HUES6 (cell line): ENCODE measurements around the gene GTF2F2.

ENCODE experiments used
- H3K27ac ChIP-seq: 2 replicates; pipeline ENCODE4 v1.7.0; 2013; ENCODE audit warnings: low read depth, mild to moderate bottlenecking, low read length, inconsistent platforms
- H3K27me3 ChIP-seq: 2 replicates; pipeline ENCODE4 v1.6.1; 2013; ENCODE audit warnings: low read length; ENCODE audit not compliant: control insufficient read depth, insufficient read depth
- H3K36me3 ChIP-seq: 2 replicates; pipeline ENCODE4 v1.6.1; 2013; ENCODE audit warnings: low read length; ENCODE audit not compliant: control insufficient read depth, insufficient read depth
- H3K4me1 ChIP-seq: 2 replicates; pipeline ENCODE4 v1.6.1; 2013; ENCODE audit warnings: low read length; ENCODE audit not compliant: control insufficient read depth, insufficient read depth
- H3K4me3 ChIP-seq: 2 replicates; pipeline ENCODE4 v1.5.1; 2013; ENCODE audit warnings: low read depth, low read length
- H3K9ac ChIP-seq: one replicate; pipeline ENCODE4 v1.6.1; 2013; ENCODE audit warnings: mild to moderate bottlenecking, low read length
- H3K9me3 ChIP-seq: 2 replicates; pipeline ENCODE4 v1.6.1; 2013; ENCODE audit warnings: low read depth, low read length; ENCODE audit not compliant: control insufficient read depth, insufficient read depth

Gene GTF2F2

DNA sequence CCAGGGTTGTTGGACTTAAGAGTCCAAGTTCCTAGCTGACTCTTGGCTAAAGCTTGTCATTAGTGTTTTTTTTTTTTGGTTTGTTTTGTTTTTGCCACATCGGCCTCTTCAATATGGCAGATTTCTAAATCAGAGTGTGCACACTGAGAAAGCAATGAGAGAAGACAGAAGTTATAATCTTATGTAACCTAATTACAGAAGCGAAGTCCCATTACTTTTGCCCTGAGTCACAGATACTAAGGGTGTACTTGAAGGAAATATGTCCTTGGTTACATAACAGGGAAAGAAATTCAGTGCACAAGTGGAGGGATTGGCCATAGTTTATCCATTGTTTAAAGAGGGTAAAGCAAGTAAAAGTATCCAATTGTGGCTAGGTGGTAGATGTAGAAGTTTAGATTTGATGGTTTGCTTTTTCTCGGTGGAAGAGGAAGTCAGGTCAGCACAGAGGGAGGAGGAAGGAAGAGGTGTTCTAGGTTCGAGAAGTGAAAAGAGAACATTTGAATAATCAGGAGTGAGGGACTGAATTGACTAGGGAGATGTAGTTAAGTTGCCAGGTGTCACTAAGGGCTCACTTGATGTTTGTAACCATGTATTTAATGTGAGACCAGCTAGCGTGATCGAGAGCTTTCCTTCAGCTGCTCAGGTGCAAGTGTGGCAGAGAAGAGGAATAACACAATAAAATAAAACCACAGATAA lies 12.2 kb downstream of the GTF2F2 start:
- Histone ChIP-seq H3K36me3 (0 out of 2 replicates have a peak, but pooled peaks cover 3% of the 10 kb centered on the region), H3K27me3 (no peaks in the 10 kb centered on the region), H3K27ac (no peak overlapping the region), H3K4me3 (no peak overlapping the region), H3K4me1 (peaks cover 17% of the 10 kb centered on the region), H3K9ac (no peak overlapping the region), H3K9me3 (peaks cover 3% of the 10 kb centered on the region; the same call in 1 of the 2 replicates)

GRCh38 chr13:45133396-45134118 lies 13.2 kb downstream of the GTF2F2 start:
- Histone ChIP-seq H3K9ac (no peak overlapping the region), H3K27ac (no peak overlapping the region), H3K9me3 (peaks cover 3% of the 10 kb centered on the region; the same call in 1 of the 2 replicates), H3K27me3 (no peaks in the 10 kb centered on the region), H3K4me3 (no peak overlapping the region), H3K4me1 (peaks cover 18% of the 10 kb centered on the region), H3K36me3 (peaks cover 14% of the 10 kb centered on the region)

- H3K27ac ChIP-seq, result 0 out of 2 replicates have a peak overlapping the region, but pooled peaks have one; percentile 49
- peaks cover 18% of the 10 kb centered on the region for H3K4me1 ChIP-seq
- no peak overlapping the region for H3K9ac ChIP-seq
- H3K36me3 ChIP-seq, result peaks cover 23% of the 10 kb centered on the region
- no peaks in the 10 kb centered on the region; the same call in 1 of the 2 replicates for H3K9me3 ChIP-seq
- H3K27me3 ChIP-seq, result no peaks in the 10 kb centered on the region
- no peak overlapping the region for H3K4me3 ChIP-seq
Measured at GRCh38 chr13:45136741-45137504, 16.6 kb downstream of the GTF2F2 start.

DNA sequence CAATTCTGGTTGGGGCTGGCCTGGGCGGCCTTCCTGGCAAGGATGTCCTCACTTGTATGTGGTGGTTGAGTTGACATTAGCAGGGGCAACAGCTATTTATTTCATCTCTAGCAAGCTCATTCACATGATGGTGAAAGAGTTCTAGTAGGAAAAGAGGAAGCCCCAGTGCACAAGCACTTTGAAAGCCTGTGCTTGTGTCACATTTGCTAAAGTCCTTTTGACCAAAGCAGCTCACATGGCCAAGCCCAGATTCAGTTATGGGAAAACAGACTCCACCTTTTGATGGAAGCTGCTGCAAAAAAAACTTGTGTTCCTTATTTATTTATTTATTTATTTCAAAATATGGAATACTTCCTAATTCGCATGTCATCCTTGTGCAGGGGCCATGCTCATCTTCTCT lies 17.2 kb downstream of the GTF2F2 start:
- H3K4me1 ChIP-seq, result peaks cover 18% of the 10 kb centered on the region
- H3K9me3 ChIP-seq, result no peaks in the 10 kb centered on the region
- peaks cover 23% of the 10 kb centered on the region for H3K36me3 ChIP-seq
- no peak overlapping the region for H3K27ac ChIP-seq
- no peak overlapping the region for H3K4me3 ChIP-seq
- no peaks in the 10 kb centered on the region for H3K27me3 ChIP-seq
- H3K9ac ChIP-seq, result no peak overlapping the region

GRCh38 chr13:45138282-45138681 lies 18.0 kb downstream of the GTF2F2 start:
- Histone ChIP-seq H3K36me3 (peaks cover 23% of the 10 kb centered on the region), H3K27ac (no peak overlapping the region)

GRCh38 chr13:45141369-45141768 lies 21.1 kb downstream of the GTF2F2 start:
- no peaks in the 10 kb centered on the region for H3K27me3 ChIP-seq
- no peak overlapping the region for H3K9ac ChIP-seq
- no peaks in the 10 kb centered on the region for H3K9me3 ChIP-seq
- no peak overlapping the region for H3K4me3 ChIP-seq
- H3K4me1 ChIP-seq, result peaks cover 12% of the 10 kb centered on the region
- peaks cover 23% of the 10 kb centered on the region for H3K36me3 ChIP-seq
- no peak overlapping the region for H3K27ac ChIP-seq

More at GRCh38 chr13:45138282-45138681, 18.0 kb downstream of the GTF2F2 start:
- no peaks in the 10 kb centered on the region for H3K27me3 ChIP-seq
- no peaks in the 10 kb centered on the region for H3K9me3 ChIP-seq
- peaks cover 18% of the 10 kb centered on the region for H3K4me1 ChIP-seq
- no peak overlapping the region for H3K4me3 ChIP-seq
- no peak overlapping the region for H3K9ac ChIP-seq

DNA sequence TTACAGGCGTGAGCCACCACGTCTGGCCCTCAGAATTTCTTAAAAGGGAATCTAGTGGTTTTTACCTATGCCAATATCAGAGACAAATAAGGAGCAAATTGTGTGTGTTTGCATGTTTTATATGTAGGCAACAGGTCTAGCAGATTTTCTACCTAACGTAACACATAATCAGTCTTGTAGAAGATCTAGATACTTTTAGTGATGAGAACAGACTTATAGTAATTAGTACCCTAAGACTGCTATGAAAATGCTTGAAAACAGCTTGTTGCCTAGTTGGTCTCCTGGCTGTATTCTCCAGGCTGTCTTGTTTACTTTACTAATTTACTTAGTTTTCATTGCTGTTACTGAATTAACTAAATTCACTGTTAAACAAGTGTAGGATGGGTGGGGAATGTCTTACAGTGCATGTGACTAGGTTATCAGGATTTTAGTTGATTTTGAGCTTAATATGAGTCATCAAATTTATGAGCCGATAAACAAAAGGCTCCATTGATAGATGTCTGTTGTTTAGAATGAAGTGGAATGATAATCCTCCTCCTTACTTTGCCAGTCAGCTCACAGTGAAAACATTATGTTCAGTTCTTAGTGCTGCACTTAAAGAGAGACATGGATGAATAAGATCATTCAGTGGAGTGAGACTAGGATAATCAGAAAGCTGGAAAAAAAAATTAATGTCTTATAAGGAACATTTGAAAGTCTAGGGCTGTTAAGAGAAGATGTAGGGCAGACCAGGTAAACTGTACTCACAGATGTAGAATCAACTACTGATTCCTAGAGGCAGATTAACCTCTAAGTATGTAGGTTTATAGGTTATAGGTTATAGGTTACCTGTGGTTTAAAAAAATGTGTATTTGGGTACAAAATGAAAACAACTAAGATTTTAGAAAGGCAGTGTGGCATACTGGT lies 22.4 kb downstream of the GTF2F2 start:
- no peaks in the 10 kb centered on the region for H3K4me1 ChIP-seq
- no peak overlapping the region for H3K4me3 ChIP-seq
- peaks cover 18% of the 10 kb centered on the region for H3K36me3 ChIP-seq
- H3K27me3 ChIP-seq, result no peaks in the 10 kb centered on the region
- no peak overlapping the region for H3K9ac ChIP-seq
- H3K27ac ChIP-seq, result no peak overlapping the region
- no peaks in the 10 kb centered on the region for H3K9me3 ChIP-seq

DNA sequence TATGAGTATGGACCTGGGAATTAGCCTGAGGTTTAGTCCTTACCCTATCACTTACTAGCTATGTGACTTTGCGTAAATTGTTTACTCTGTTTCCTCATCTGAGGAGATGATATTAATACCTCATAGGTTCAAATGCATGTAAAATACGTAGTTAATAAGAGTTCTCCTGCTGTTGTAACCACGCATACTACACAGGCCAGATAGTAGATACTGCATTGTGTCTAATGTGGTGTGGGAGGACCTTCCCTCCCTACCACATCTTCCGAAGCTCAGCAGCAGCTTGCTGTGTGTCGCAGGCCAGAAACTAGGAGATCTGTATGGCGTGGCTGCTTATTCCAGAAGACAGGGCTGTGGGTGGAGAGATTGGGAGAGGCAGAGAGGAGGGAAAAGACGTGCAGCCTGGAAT lies 23.0 kb downstream of the GTF2F2 start:
- H3K9ac ChIP-seq, result no peak overlapping the region
- no peaks in the 10 kb centered on the region for H3K27me3 ChIP-seq
- H3K36me3 ChIP-seq, result peaks cover 12% of the 10 kb centered on the region
- H3K9me3 ChIP-seq, result no peaks in the 10 kb centered on the region
- H3K4me3 ChIP-seq, result no peak overlapping the region
- no peaks in the 10 kb centered on the region for H3K4me1 ChIP-seq
- no peak overlapping the region for H3K27ac ChIP-seq

GRCh38 chr13:45149964-45150363 lies 29.7 kb downstream of the GTF2F2 start:
- Histone ChIP-seq H3K4me1 (no peaks in the 10 kb centered on the region), H3K9ac (no peak overlapping the region), H3K4me3 (no peak overlapping the region), H3K36me3 (peaks cover 13% of the 10 kb centered on the region), H3K9me3 (no peaks in the 10 kb centered on the region), H3K27me3 (no peaks in the 10 kb centered on the region), H3K27ac (no peak overlapping the region)

- Histone ChIP-seq H3K27ac (no peak overlapping the region), H3K27me3 (no peaks in the 10 kb centered on the region), H3K36me3 (peaks cover 32% of the 10 kb centered on the region), H3K9me3 (no peaks in the 10 kb centered on the region), H3K4me3 (no peak overlapping the region), H3K9ac (no peak overlapping the region), H3K4me1 (no peaks in the 10 kb centered on the region)
Measured at GRCh38 chr13:45156565-45157361, 36.5 kb downstream of the GTF2F2 start.
